AG10803 (cell line): ENCODE measurements around the gene CTU2.

ENCODE experiments used
- DNase-seq: peaks from one replicate; pipeline ENCODE4 v3.0.0; 2010; ENCODE audit warnings: low read depth
- H3K4me3 ChIP-seq: 2 replicates; pipeline ENCODE4 v1.5.1; 2011; ENCODE audit warnings: mild to moderate bottlenecking, low read length, control low read depth
- CTCF ChIP-seq: conservative IDR thresholded peaks from 2 replicates; pipeline ENCODE4 v1.5.1; 2011; ENCODE audit warnings: mild to moderate bottlenecking, low read length, control low read depth, inconsistent platforms

The CTU2 gene

GRCh38 chr16:88736088-88736487, 29.8 kb downstream of the CTU2 start:
- no peak overlapping the region for H3K4me3 ChIP-seq
- TF ChIP-seq CTCF: no peak
- no peak for DNase-seq

GRCh38 chr16:88736496-88736895, 30.2 kb downstream of the CTU2 start:
- H3K4me3 ChIP-seq: no peak overlapping the region
- TF ChIP-seq CTCF: no peak
- no peak for DNase-seq

DNA sequence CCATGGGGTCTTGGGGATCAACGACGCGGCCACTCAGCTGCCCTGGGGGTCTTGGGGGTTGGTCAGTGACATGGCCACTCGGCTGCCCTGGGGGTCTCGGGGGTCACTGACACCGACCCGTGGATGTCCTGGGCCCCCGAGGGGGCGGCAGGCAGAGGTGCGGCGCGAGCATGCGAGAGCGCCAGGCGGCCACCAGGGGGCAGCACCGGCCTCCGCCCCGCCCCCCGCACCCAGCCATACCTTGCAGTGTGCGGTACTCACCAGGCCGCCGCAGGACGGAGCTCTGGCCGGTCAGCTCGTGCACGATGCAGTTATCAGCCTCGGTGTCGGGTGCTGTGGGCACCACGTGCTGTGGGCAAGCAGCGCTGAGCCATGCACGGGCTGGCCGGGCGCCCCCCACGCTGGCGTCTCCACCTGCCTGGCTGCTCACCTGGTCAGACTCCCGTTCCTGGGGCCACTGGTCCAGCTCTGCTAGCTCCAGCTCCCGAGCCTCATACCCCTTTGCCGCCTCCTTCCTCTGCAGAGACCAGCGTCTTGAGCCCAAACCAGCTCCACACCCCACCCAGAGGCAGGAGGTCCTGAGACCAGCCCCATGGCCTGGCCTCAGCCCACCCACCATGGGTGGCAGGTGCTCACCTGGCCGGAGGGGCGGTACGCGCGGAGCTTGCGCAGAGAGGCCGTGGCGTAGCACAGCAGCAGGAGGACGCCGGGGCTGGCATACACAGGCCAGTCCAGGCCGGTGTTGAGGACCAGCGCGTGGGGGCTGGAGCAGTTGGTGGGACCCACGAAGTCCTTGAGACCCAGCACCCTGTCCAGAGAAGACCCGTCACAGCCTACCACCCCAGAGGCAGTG, 31.2 kb downstream of the CTU2 start:
- TF ChIP-seq CTCF: peak; percentile 59
- no peak overlapping the region for H3K4me3 ChIP-seq
- peak; percentile 63 for DNase-seq

DNA sequence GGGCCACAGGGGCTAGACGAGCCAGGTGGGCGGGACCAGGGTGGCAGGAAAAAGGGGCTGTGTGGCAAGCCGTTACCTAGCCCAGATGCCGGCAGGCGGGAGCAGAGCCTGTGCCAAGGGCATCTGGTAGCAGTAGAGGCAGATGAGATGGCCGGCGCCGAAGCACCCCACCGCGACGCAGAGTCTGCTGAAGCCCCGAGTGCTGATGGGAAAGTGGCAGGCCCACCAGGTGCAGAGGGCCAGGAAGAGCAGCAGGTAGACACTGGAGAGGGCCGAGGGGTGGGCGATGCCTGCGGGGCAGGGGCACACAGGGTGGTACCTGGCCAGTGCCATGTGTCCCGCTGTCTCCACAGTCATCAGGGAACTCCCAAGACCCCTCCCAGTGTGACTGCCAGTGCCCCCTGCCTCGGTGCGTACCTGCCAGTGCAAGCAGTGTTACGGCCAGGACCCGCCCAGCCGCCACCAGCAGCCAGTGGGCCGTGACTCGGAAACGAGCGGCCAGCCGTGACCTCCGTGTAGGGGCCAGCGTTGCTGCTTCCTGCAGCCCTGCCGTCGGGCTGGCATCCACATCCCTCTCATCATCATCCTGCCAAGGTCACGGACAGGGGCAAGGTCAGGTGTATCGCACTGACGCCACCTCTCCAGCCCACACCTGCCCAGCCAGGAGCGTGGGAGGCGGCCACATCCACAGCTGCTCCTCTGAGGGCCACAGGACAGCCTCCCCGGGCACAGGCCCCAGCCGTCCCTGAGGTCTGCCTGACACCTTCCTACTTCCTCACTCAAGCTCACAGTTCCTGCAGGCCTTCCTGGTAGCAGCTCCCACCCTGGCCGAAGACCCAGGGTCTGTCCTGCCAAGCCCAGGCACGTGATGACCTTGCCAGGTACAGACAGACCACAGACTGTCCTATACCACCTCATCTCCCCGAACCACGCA, 32.1 kb downstream of the CTU2 start:
- TF ChIP-seq CTCF: no peak
- no peak for DNase-seq
- H3K4me3 ChIP-seq: no peak overlapping the region

DNA sequence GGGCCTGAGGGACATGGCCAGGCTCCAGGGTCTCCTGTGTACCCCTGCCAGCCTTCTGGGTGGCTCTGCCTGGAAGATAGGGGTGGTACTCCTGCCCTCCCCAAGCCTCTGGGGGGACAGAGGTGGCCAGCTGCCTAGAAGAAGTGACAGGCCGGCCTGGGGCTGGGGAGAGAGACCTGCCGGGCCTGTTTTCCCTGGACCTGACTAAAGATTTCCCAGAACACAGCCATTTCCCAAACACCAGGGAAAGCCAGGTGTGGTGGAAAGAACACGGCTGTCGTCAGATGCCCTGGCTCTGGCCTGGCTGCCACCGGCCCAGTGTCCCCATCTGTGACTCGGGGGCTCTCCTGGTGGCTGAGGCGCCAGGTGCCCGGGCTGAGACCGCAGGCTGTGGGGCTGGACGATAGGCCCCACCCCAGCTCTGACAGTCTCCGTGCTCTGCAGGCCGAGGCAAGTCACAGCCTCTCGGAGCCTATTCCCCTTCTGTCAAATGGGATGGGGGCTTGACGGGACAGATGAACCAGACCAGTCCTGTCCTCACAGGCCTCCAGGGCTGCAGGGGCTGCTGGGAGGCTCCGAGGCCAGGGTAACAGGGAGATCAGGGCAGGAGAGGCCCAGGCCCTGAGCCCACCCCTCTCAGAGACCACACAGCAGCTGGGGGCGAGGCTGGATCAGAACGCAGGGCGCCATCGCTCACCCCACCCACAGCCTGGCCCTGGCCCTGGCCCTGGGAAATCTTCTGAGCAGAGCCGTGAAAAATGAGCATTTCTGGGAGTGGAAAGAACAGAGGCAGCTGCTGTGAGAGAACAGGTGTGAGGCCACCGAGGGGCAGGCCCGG, 33.1 kb downstream of the CTU2 start:
- no peak for DNase-seq
- no peak overlapping the region for H3K4me3 ChIP-seq
- TF ChIP-seq CTCF: no peak

- DNase-seq: no peak
- no peak for TF ChIP-seq CTCF
- no peak overlapping the region for H3K4me3 ChIP-seq
Observed at GRCh38 chr16:88739977-88740726, 33.8 kb downstream of the CTU2 start.
